ENCODE measurements around the gene AMIGO1.

- TF ChIP-seq CTCF (conservative IDR thresholded peaks at IDR 0.05; ENCODE audit: low read depth, low read length) (no peak), EZH2 (IDR thresholded peaks at IDR 0.05; ENCODE audit: low read length, unreplicated experiment) (no peak)
These were observed 10.4 kb downstream of the AMIGO1 start for GRCh38 chr1:109499081-109499480.
